ENCODE measurements around the gene BEND4.

BEND4 gene

GRCh38 chr4:42119886-42120285, 32.6 kb downstream of the BEND4 start:
- no peak overlapping the region for H3K4me3 ChIP-seq (ENCODE audit: low read depth, low read length, poor library complexity, severe bottlenecking)
- H3K27ac ChIP-seq (ENCODE audit: low read depth, low read length, poor library complexity, severe bottlenecking), result no peak overlapping the region
- H3K4me2 ChIP-seq (ENCODE audit: low read length), result no peak overlapping the region
- no peak overlapping the region for H2AFZ ChIP-seq (ENCODE audit: low read length)
- H3K36me3 ChIP-seq (ENCODE audit: insufficient read depth, low read length), result peaks cover 99% of the 10 kb centered on the region
- H3K9me3 ChIP-seq (ENCODE audit: low read length), result no peaks in the 10 kb centered on the region
- TF ChIP-seq EZH2 (IDR thresholded peaks at IDR 0.05; ENCODE audit: borderline replicate concordance, low read length) (no peak), CTCF (IDR thresholded peaks at IDR 0.05; ENCODE audit: low read length) (no peak)
- no peaks in the 10 kb centered on the region for H3K9me2 ChIP-seq (ENCODE audit: low read depth, low read length)
- no peaks in the 10 kb centered on the region for H3F3A ChIP-seq (ENCODE audit: insufficient read depth, low read length)
- no peaks in the 10 kb centered on the region for H3K79me2 ChIP-seq (ENCODE audit: insufficient read depth, low read length)
- H4K20me1 ChIP-seq (ENCODE audit: insufficient read depth, low read length), result no peaks in the 10 kb centered on the region
- no peaks in the 10 kb centered on the region for H3K4me1 ChIP-seq (ENCODE audit: insufficient read depth, low read length, severe bottlenecking)
- no peak overlapping the region for H3K9ac ChIP-seq (ENCODE audit: low read length)
- no peaks in the 10 kb centered on the region for H3K27me3 ChIP-seq (ENCODE audit: insufficient read depth, low read length)

- Histone ChIP-seq H3K79me2 (ENCODE audit: insufficient read depth, low read length) (no peaks in the 10 kb centered on the region), H3K4me1 (ENCODE audit: insufficient read depth, low read length, severe bottlenecking) (no peaks in the 10 kb centered on the region), H3K27me3 (ENCODE audit: insufficient read depth, low read length) (no peaks in the 10 kb centered on the region), H3K36me3 (ENCODE audit: insufficient read depth, low read length) (peaks cover 97% of the 10 kb centered on the region), H4K20me1 (ENCODE audit: insufficient read depth, low read length) (no peaks in the 10 kb centered on the region), H3K9ac (ENCODE audit: low read length) (no peak overlapping the region), H3K4me3 (ENCODE audit: low read depth, low read length, poor library complexity, severe bottlenecking) (no peak overlapping the region), H3K9me2 (ENCODE audit: low read depth, low read length) (no peaks in the 10 kb centered on the region), H3F3A (ENCODE audit: insufficient read depth, low read length) (no peaks in the 10 kb centered on the region), H3K9me3 (ENCODE audit: low read length) (no peaks in the 10 kb centered on the region), H3K4me2 (ENCODE audit: low read length) (no peak overlapping the region), H2AFZ (ENCODE audit: low read length) (no peak overlapping the region), H3K27ac (ENCODE audit: low read depth, low read length, poor library complexity, severe bottlenecking) (no peak overlapping the region)
- TF ChIP-seq CTCF (IDR thresholded peaks at IDR 0.05; ENCODE audit: low read length) (no peak), EZH2 (IDR thresholded peaks at IDR 0.05; ENCODE audit: borderline replicate concordance, low read length) (no peak)
These were observed 39.6 kb downstream of the BEND4 start for GRCh38 chr4:42112846-42113245.

GRCh38 chr4:42104521-42104920, 47.9 kb downstream of the BEND4 start:
- Histone ChIP-seq H3K4me2 (ENCODE audit: low read length) (no peak overlapping the region), H3K9me2 (ENCODE audit: low read depth, low read length) (no peaks in the 10 kb centered on the region), H3K4me1 (ENCODE audit: insufficient read depth, low read length, severe bottlenecking) (no peaks in the 10 kb centered on the region), H3K36me3 (ENCODE audit: insufficient read depth, low read length) (peaks cover 26% of the 10 kb centered on the region), H3K4me3 (ENCODE audit: low read depth, low read length, poor library complexity, severe bottlenecking) (no peak overlapping the region), H4K20me1 (ENCODE audit: insufficient read depth, low read length) (no peaks in the 10 kb centered on the region), H3K9ac (ENCODE audit: low read length) (no peak overlapping the region), H3K9me3 (ENCODE audit: low read length) (no peaks in the 10 kb centered on the region), H2AFZ (ENCODE audit: low read length) (no peak overlapping the region), H3K79me2 (ENCODE audit: insufficient read depth, low read length) (no peaks in the 10 kb centered on the region), H3K27ac (ENCODE audit: low read depth, low read length, poor library complexity, severe bottlenecking) (no peak overlapping the region), H3F3A (ENCODE audit: insufficient read depth, low read length) (no peaks in the 10 kb centered on the region), H3K27me3 (ENCODE audit: insufficient read depth, low read length) (no peaks in the 10 kb centered on the region)
- TF ChIP-seq EZH2 (IDR thresholded peaks at IDR 0.05; ENCODE audit: borderline replicate concordance, low read length) (no peak), CTCF (IDR thresholded peaks at IDR 0.05; ENCODE audit: low read length) (no peak)
